Measurements from ENCODE around the gene RUVBL2. TPM values are rescaled to one million over a fixed set of nuclear protein-coding genes. Genes with fewer than 3 reads are reported as not detected.

The RUVBL2 gene
- total RNA-seq, 1 experiment from 2014 or later: 199 TPM

DNA sequence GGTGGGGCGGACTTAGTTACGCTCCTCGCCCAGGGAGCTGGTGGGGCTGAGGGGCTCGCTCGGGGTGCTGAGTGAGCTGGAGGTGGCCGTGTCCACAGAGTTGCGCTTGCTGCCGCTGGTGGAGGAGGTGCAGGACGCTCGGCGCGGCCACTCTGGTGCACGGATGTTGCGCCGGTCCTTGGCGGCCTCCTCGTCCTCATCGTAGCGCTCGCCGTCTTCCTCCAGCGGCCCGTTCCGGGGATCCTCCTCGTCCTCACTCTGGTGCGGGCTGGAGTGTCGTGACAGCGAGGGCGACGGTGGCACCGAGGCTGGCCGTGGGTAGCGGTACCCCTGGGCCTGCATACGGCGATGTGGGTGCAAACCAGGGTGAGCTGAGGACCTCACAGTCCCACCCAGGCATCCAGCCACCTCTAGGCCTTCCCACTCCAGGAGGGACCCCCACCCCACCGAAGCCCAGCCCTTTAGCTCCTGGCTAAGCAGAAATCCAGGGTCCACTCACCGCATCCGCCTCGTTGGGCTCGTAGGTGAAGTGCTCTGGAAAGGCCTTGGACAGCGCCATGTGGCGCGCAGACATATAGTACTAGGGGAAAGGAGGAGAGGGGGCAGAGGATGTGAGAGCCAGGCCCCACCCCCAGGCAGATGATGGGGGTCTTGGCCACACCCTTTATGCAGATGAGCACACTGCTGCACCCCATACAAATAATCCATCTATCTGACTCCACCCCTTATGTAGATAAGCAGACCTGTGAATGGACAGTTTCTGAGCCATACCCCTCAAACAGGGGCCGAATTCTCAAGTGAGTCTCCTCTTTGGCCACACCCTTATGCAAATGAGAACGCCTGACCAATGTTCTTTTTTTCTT lies 24.2 kb upstream of the RUVBL2 start:
- no peak for DNase-seq
- peaks cover 72% of the 10 kb centered on the region for H3K36me3 Mint-ChIP-seq (ENCODE audit: insufficient read depth, unreplicated experiment)
- H3K4me3 Mint-ChIP-seq (ENCODE audit: low read depth, unreplicated experiment): no peak overlapping the region
- no peaks in the 10 kb centered on the region for H3K9me3 Mint-ChIP-seq (ENCODE audit: low read depth, unreplicated experiment)
- CTCF ChIA-PET: interaction anchor here (1.1 to 2.3 kb wide), 4 partner anchors 24 to 174 kb away, joined by 3 to 17 read pairs (median 13); partner anchors contain the start of genes GYS1, HSD17B14 and RUVBL2
- no peak overlapping the region for H3K27ac Mint-ChIP-seq (ENCODE audit: unreplicated experiment)
- H3K4me1 Mint-ChIP-seq (ENCODE audit: low read depth, unreplicated experiment): peaks cover 12% of the 10 kb centered on the region
- BruUV-seq (replicated peaks): no TSS peak
- H3K27me3 Mint-ChIP-seq (ENCODE audit: unreplicated experiment): no peaks in the 10 kb centered on the region
- intact Hi-C loops (cut with micrococcal nuclease; ENCODE audit: unreplicated experiment): loop anchor here (2.0 to 5.0 kb wide), 2 partner anchors 175 to 332 kb away; partner anchors contain the start of gene DBP
- TF ChIP-seq, protein P1, sequence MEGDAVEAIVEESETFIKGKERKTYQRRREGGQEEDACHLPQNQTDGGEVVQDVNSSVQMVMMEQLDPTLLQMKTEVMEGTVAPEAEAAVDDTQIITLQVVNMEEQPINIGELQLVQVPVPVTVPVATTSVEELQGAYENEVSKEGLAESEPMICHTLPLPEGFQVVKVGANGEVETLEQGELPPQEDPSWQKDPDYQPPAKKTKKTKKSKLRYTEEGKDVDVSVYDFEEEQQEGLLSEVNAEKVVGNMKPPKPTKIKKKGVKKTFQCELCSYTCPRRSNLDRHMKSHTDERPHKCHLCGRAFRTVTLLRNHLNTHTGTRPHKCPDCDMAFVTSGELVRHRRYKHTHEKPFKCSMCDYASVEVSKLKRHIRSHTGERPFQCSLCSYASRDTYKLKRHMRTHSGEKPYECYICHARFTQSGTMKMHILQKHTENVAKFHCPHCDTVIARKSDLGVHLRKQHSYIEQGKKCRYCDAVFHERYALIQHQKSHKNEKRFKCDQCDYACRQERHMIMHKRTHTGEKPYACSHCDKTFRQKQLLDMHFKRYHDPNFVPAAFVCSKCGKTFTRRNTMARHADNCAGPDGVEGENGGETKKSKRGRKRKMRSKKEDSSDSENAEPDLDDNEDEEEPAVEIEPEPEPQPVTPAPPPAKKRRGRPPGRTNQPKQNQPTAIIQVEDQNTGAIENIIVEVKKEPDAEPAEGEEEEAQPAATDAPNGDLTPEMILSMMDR (IDR thresholded peaks at IDR 0.05; ENCODE audit: unreplicated experiment): no peak

DNA sequence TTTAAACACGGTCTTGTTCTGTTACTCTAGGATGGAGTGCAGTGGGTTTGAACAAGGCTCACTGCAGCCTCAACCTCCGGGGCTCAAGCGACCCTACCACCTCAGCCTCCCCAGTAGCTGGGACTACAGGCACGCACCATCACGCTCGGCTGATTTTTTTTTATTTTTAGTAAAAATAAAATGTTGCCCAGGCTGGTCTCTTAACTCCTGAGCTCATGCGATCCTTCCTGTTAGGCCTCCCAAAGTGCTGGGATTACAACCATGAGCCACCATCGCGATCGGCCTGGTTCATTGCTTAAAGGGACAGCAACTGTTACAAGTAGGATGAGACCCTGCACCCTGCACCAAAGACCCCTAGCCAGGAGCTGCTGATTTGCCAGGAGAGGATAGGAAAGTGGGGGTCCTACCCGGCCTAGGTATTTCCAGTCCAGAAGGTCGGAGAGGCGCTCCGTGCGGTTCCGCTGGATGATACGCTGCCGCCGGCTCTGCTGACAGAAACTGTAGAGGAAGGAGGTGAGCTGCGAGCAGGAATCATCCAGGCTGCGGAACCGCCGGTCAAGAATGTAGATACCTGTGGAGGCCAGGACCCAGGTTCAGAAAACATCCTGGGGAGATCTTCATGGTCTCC lies 23.4 kb upstream of the RUVBL2 start:
- TF ChIP-seq, protein P1 (IDR thresholded peaks at IDR 0.05; ENCODE audit: unreplicated experiment): no peak
- BruUV-seq (replicated peaks): no TSS peak
- H3K9me3 Mint-ChIP-seq (ENCODE audit: low read depth, unreplicated experiment): no peaks in the 10 kb centered on the region
- H3K36me3 Mint-ChIP-seq (ENCODE audit: insufficient read depth, unreplicated experiment): peaks cover 69% of the 10 kb centered on the region
- no peak for DNase-seq
- intact Hi-C loops (cut with micrococcal nuclease; ENCODE audit: unreplicated experiment): loop anchor here (2.0 kb wide), 1 partner anchor 175 kb away; no protein-coding TSS in a partner anchor
- H3K27me3 Mint-ChIP-seq (ENCODE audit: unreplicated experiment): no peaks in the 10 kb centered on the region
- no peak overlapping the region for H3K27ac Mint-ChIP-seq (ENCODE audit: unreplicated experiment)
- peaks cover 4% of the 10 kb centered on the region for H3K4me1 Mint-ChIP-seq (ENCODE audit: low read depth, unreplicated experiment)
- CTCF ChIA-PET: interaction anchor here (0.6 to 2.3 kb wide), 21 partner anchors 8 to 279 kb away, joined by 3 to 17 read pairs (median 4); partner anchors contain the start of genes BAX, DHDH, GYS1 and HSD17B14
- H3K4me3 Mint-ChIP-seq (ENCODE audit: low read depth, unreplicated experiment): no peak overlapping the region

DNA sequence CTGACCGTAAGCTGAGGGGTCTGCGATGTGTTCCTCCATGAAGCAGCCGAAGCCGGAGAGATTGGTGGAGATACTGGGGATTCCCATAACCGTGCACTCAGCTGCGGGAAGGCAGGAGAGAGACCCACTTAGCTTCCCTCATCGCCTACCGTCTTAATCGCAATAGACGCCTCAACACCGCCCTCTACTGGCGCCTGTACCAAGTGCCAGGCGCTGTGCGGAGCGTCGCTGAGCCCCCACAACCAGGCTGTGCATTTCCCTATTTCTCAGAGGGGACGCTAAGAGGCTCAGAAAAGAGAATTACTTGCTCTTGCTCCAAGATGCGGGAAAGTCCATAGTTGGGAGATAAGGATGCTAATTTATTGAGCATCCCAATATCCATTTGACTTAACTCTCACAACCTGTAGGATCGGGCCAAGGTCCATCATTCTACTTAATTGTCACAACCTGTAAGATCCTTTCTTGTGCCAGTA lies 22.7 kb upstream of the RUVBL2 start:
- H3K27me3 Mint-ChIP-seq (ENCODE audit: unreplicated experiment): no peaks in the 10 kb centered on the region
- no peaks in the 10 kb centered on the region for H3K4me1 Mint-ChIP-seq (ENCODE audit: low read depth, unreplicated experiment)
- no peak overlapping the region for H3K4me3 Mint-ChIP-seq (ENCODE audit: low read depth, unreplicated experiment)
- H3K36me3 Mint-ChIP-seq (ENCODE audit: insufficient read depth, unreplicated experiment): peaks cover 66% of the 10 kb centered on the region
- TF ChIP-seq, protein P1 (IDR thresholded peaks at IDR 0.05; ENCODE audit: unreplicated experiment): peak; percentile 95
- H3K9me3 Mint-ChIP-seq (ENCODE audit: low read depth, unreplicated experiment): no peaks in the 10 kb centered on the region
- H3K27ac Mint-ChIP-seq (ENCODE audit: unreplicated experiment): no peak overlapping the region
- peak; percentile 85 for DNase-seq
- intact Hi-C loops (cut with micrococcal nuclease; ENCODE audit: unreplicated experiment): loop anchor here (2.0 kb wide), 1 partner anchor 176 kb away; no protein-coding TSS in a partner anchor
- CTCF ChIA-PET: interaction anchor here (0.6 to 2.3 kb wide), 21 partner anchors 9 to 278 kb away, joined by 3 to 17 read pairs (median 4); partner anchors contain the start of genes BAX, DHDH, GYS1 and HSD17B14
- no TSS peak for BruUV-seq (replicated peaks)

All from Calu3 (cell line).